Fibroblast of pulmonary artery (primary cell): ENCODE results near the gene SCP2.

ENCODE experiments used
- DNase-seq: peaks from one replicate; pipeline ENCODE4 v3.0.0-alpha.2; 2010; ENCODE audit warnings: low read depth
- H3K4me3 ChIP-seq: replicated peaks from 2 replicates; pipeline ENCODE4 v1.5.1; 2011; ENCODE audit warnings: low read depth, mild to moderate bottlenecking, control low read depth, low read length, moderate library complexity
- TF ChIP-seq, protein P1 (sequence below): IDR thresholded peaks from 2 replicates; pipeline ENCODE4 v1.5.1; 2011; ENCODE audit warnings: mild to moderate bottlenecking, control low read depth, low read length, inconsistent platforms; ENCODE audit errors: missing control alignments

SCP2 gene

GRCh38 chr1:52907812-52908153 is 19.3 kb upstream of the SCP2 start:
- TF ChIP-seq, protein P1, sequence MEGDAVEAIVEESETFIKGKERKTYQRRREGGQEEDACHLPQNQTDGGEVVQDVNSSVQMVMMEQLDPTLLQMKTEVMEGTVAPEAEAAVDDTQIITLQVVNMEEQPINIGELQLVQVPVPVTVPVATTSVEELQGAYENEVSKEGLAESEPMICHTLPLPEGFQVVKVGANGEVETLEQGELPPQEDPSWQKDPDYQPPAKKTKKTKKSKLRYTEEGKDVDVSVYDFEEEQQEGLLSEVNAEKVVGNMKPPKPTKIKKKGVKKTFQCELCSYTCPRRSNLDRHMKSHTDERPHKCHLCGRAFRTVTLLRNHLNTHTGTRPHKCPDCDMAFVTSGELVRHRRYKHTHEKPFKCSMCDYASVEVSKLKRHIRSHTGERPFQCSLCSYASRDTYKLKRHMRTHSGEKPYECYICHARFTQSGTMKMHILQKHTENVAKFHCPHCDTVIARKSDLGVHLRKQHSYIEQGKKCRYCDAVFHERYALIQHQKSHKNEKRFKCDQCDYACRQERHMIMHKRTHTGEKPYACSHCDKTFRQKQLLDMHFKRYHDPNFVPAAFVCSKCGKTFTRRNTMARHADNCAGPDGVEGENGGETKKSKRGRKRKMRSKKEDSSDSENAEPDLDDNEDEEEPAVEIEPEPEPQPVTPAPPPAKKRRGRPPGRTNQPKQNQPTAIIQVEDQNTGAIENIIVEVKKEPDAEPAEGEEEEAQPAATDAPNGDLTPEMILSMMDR, result no peak
- H3K4me3 ChIP-seq, result no peak overlapping the region
- no peak for DNase-seq

- no peak for DNase-seq
- H3K4me3 ChIP-seq, result no peak overlapping the region
Observed at GRCh38 chr1:52911541-52911940, 15.5 kb upstream of the SCP2 start.

GRCh38 chr1:52913014-52913413 is 14.1 kb upstream of the SCP2 start:
- no peak for DNase-seq
- no peak overlapping the region for H3K4me3 ChIP-seq
- TF ChIP-seq, protein P1, result no peak

More at GRCh38 chr1:52911541-52911940, 15.5 kb upstream of the SCP2 start:
- TF ChIP-seq, protein P1, result no peak

- no peak overlapping the region for H3K4me3 ChIP-seq
- DNase-seq, result no peak
- TF ChIP-seq, protein P1, result no peak
Observed at GRCh38 chr1:52913537-52913936, 13.5 kb upstream of the SCP2 start.

GRCh38 chr1:52914463-52914862 is 12.6 kb upstream of the SCP2 start:
- DNase-seq, result no peak
- TF ChIP-seq, protein P1, result no peak
- no peak overlapping the region for H3K4me3 ChIP-seq

- no peak for DNase-seq
- TF ChIP-seq, protein P1, result no peak
- no peak overlapping the region for H3K4me3 ChIP-seq
Observed at GRCh38 chr1:52915211-52915854, 11.7 kb upstream of the SCP2 start.

DNA sequence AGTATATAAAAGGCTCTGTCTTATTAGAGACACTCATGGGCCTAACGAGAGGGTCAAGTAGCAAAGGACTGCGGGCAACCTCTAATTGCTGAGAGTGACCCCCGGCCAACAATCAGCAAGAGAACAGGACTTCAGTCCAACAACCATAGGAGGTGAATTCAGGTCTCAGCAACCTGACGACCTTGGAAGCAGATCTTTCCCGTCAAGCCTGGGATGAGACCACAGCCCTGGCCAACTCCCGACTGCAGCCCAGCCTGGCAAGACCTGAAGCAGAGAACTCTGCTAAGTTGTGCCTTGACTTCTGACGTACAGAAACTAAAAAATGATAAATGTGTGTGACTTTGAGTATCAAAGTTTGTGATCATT is 11.2 kb upstream of the SCP2 start:
- TF ChIP-seq, protein P1, result no peak
- no peak for DNase-seq

More for the DNA sequence above, 11.2 kb upstream of the SCP2 start:
- H3K4me3 ChIP-seq, result no peak overlapping the region
